ENCODE data around the gene TBXT.
"Not testable (repeated sequence)": the region's sequence is repeated elsewhere in the genome, so short reads cannot be mapped to it uniquely, and the experiment has no call there.

TBXT gene

DNA sequence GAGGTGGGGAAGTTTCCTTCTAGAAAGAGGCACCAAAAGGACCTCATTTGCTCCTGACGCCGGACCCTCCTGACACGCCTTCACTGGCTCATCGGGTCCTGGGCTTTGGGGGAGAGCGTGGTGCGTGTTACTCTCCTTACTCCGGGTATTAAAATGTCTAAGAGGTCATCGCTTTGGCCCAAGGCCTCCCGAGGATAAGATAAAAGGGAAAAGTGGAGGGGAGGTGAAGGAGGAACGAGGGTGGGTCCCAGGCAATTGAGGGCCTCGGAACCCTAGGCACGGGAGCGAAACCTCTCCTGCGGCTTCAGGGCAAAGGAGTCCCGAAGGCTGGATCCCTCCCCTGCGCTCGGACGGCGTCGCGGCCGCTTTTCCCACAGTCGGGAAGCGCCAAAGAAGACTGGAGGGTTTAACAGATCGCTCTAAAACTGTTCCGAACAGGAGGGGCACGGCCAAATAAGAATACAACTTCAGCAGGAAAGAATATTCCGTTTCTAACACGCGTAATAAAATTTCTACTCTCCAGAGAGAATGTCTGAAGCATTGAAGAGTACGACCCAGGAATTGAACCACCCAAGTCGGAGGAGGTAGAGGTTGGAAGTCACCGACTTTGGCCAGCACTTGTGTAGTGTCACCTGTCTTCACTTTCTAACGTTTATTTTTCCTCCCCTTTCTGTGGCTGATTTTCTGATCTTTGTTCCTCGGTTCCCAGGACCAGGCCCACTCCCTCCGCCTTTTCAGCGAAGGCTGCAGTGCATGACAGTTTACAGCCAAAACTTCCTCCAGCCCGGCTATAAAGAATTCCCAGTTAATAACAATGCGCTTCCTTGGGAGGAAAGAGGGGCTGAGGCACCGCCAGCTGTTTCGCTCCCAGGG is 2.1 kb upstream of the TBXT start:
- no peak for DNase-seq (ENCODE audit: low spot score)

DNA sequence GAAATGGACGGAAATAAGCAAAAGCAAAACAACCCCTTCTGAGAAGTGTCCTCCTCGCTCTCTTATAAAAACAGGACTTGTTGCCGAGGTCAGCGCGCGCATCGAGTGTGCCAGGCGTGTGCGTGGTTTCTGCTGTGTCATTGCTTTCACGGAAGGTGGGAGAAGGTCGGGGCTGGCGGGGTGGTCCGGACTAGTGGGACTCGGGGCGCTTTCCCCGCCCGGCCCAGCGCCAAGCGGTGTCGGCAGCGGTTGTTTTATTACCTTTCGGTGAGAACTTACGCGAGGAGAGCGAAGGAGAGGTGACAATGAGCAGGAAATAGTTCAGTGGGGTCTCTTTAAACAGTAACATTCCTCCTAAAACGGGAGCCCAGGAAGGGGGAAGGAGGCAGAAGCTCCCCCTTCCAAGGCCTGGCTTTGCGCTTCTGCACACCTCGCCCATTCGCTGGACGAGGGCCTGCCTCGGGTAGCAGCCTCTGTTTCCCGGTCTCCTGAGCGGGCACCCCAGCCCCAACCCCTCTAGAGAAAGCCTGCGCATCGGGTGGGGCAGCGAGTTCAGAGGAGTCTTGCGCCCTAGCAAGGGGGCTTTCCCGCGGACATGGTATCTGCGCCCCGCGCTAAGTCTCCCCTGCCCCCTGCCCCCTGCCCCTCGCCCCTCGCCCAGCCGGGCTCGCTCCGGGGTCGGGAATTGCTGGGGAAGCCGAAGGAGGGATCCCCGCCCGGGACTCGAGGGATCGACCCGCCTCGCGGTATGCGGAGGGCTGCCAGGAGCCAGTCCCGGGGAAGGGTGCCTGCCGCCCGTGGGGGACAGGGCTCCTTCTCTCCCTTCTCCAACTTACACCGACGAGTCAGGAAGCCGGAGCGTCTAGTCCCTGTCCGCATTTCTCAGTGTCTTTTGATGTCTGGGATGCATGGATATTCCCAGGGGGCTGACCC is 1.2 kb upstream of the TBXT start:
- no peak for DNase-seq (ENCODE audit: low spot score)

DNA sequence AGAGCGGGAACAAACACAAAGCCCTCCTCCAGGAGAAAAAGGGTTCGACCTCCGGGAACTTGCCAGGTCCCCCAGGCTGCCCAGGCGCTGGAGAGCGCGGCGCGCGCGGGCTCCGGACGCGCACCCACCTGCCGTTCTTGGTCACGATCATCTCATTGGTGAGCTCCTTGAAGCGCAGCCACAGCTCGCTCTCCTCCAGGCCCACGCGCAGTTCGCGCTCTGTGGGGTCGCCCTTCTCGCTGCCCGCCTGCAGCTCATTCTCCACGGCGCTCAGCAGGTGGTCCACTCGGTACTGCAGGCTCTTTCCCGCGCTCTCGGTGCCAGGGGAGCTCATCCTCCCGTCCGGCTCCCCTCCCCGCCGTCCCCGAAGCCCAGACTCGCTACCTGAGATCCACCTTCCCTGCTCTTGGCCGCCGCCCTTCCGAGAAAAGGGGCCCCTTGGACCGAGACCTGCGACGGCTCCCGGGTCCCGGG is 356 bp downstream of the TBXT start:
- DNase-seq (ENCODE audit: low spot score): no peak

DNA sequence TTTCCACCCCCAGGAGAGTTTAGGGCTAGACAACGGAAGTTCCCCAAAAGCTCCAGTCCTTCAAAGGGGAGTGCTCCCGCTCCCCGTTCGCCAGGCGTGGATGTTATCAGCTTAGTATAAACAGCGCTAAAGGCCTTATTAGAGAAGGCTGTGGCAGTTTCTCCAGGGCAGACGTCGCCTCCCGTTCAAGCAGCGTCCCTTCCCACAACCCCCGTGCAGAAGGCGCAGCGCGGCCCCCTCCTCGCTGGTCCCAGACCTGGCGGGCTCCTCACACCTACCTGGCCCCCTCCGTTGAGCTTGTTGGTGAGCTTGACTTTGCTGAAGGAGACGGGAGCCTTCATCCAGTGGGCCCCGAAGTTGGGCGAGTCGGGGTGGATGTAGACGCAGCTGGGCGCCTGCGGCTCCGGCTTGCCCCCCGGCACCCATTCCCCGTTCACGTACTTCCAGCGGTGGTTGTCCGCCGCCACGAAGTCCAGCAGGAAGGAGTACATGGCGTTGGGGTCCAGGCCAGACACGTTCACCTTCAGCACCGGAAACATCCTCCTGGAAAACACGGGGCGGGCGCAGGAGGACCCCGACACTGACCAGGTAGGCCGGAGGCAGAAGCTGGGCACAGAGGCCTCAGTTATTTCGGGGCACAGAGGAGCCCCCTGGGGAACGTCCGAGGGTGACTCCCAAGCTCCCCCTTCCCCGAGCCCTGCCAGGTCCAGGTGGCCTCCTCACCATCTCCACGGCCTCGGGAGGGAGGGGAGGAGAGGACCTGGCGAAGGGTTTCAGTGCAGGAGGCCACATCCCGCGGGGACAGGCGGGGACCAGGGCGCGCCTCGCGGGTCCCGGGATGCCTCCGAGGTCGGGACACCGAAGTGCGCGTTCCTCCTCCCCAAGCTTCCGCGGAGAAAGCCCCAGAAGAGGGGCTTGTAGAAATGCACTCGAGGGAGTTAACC is 1.1 kb downstream of the TBXT start:
- DNase-seq (ENCODE audit: low spot score): no peak

GRCh38 chr6:166165558-166166313 is 1.9 kb downstream of the TBXT start:
- DNase-seq (ENCODE audit: low spot score): no peak

- no peak for DNase-seq (ENCODE audit: low spot score)
These were observed 4.9 kb downstream of the TBXT start for GRCh38 chr6:166162599-166163342.

DNA sequence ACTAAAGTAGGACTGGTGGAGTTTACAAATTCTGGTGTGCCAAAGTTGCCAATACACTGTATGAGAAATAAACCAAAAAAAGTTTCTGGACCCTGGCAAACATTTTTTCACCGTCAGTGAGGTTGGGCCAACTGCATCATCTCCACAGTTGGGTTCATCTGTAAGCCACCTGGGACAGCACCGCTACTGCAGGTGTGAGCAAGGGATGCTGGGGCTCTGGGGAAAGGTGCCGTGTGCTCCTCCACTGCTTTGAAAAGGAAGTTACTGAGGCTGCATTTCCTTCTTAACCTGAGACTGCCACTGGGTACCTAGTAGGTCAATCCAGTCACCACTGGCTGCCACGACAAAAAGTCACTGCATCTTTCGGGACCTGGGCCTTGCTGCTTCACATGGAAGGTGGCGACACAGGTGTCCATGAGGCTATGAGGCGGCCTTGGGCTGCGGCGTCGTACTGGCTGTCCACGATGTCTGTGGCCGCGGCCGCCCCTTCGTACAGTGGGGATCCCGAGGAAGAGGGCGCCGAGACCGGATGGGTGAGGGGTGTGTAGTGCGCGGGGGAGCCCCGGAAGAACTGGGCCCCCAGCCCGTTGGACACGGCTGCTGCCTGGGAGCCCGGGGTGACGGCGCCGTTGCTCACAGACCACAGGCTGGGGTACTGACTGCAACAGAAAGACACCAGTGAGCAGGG is 9.6 kb downstream of the TBXT start:
- DNase-seq (ENCODE audit: low spot score): no peak

DNA sequence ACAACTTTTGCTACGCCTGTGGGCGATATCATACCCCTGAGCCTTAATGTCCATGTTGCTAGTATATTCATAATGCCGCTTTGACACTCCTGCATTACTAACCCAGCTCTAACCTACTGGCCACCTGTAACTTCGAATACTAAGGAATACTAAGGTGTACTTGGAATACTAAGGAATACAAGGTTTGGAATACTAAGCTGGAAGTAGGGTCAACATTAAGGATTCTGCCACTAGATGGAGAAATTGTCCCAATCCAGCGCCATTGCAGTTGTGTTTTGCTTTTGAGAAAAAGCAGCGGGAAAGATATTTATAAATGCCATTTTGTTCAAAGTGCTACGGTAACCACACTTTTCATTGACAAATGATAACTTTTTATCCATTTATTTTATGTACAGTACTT is 10.7 kb downstream of the TBXT start:
- no peak for DNase-seq (ENCODE audit: low spot score)

DNA sequence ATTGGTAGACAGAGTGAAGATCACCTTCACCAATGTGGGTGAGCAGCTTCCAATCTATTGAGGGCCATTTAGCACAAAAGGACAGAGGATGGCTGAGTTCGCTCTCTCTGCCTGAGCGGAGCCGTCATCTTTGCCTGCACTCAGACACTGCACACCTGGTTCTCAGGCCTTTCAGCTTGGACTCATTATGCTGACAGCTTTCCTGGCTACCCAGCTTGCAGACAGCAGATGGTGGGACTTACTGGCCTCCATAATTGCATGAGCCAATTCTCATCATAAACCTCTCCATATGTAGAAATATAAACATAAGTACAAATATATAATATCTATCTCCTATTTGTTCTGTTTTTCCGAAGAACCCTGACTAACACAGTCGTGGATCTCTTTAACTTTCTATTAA is 13.7 kb downstream of the TBXT start:
- DNase-seq (ENCODE audit: low spot score): no peak

- no peak for DNase-seq (ENCODE audit: low spot score)
These were observed 15.0 kb downstream of the TBXT start for GRCh38 chr6:166152660-166153059.

DNA sequence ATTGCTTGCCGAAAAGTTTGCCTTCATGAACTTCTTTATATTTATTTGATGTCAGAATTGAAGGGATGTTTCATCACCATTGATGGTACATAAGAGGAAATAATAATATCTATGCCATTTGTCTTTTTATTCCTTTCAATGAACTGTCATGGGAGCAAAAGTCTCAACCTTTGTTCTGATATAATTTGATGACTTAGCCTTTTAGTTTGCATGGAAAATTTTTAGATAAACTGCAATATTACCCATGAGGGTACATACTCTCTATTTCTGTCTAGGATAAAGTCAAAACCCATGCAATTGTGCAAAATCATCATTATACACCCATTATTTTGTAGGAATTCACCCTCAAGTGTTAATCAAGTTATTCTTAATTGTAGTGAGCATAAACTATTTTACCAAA is 15.9 kb downstream of the TBXT start:
- DNase-seq (ENCODE audit: low spot score): no peak

DNA sequence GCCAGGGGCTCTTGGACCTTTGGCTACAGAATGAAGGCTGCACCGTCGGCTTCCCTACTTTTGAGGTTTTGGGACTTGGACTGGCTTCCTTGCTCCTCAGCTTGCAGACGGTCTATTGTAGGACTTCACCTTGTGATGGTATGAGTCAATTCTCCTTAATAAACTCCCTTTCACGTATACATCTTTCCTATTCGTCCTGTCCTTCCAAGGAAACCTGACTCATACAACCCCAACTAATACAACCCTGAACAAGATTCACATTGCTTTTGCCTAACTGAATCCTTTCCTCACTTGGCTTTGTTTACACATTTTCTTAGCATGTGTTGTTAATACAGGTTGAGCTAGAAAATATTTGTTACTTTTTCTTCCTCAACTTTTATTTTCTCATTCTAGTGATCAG is 21.9 kb downstream of the TBXT start:
- DNase-seq (ENCODE audit: low spot score): no peak

GRCh38 chr6:166143011-166143410 is 24.6 kb downstream of the TBXT start:
- no peak for DNase-seq (ENCODE audit: low spot score)

GRCh38 chr6:166127624-166128472 is 39.8 kb downstream of the TBXT start:
- DNase-seq (ENCODE audit: low spot score): no peak

- DNase-seq (ENCODE audit: low spot score): not testable (repeated sequence)
These were observed 44.5 kb downstream of the TBXT start for GRCh38 chr6:166123115-166123514.

DNA sequence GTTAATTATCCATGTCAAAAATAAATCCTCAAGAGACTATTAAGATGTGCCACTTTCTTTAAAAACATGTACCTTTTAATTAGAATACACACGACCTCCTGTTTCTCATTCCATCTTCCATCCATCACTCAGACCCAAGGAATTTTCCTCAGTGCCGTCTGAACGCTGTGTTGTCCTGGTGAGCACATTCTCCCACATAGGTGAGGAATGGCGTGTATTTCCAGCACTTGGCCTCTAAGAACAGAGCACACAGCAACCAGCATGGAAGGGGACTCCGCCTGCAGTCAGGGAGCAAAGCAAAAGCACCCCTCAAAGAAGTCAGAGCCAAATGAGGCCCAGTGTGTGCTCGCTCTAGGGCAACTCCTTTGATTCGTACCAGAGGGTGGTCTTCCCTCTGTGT is 45.9 kb downstream of the TBXT start:
- no peak for DNase-seq (ENCODE audit: low spot score)

GRCh38 chr6:166119116-166119911 is 48.3 kb downstream of the TBXT start:
- no peak for DNase-seq (ENCODE audit: low spot score)

- no peak for DNase-seq (ENCODE audit: low spot score)
These were observed 52.0 kb downstream of the TBXT start for GRCh38 chr6:166115609-166116008.

Data from hematopoietic multipotent progenitor cell treated with erythropoietin and hydrocortisone succinate and interleukin-3 and kit ligand, for 15 days (in vitro differentiated cells).